B cell (primary cell): ENCODE measurements around the gene SEPTIN11. TPM values are rescaled to one million over a fixed set of nuclear protein-coding genes. Genes with fewer than 3 reads are reported as not detected.
A peak's percentile ranks its signal among the peaks of the same experiment; 100 is the strongest.

Source experiments
- ATAC-seq: fragments of 200-7000 bp; cut with Tn5 transposase; one replicate; pipeline ENCODE4 v1.10.0; 2021; ENCODE audit warnings: low read depth, mild to moderate bottlenecking, moderate number of reproducible peaks, moderate library complexity
- CTCF ChIA-PET: fragments of 350-600 bp; sonication (Branson Sonifier 250); formaldehyde crosslinking; loops from one replicate; lab custom pipeline; 2021; ENCODE audit warnings: antibody characterized with exemption, inconsistent platforms; lab: Charles Lee
- POLR2A ChIA-PET: fragments of 350-600 bp; sonication (Branson Sonifier 250); formaldehyde crosslinking; loops from one replicate; lab custom pipeline; 2021; ENCODE audit warnings: antibody characterized with exemption; lab: Charles Lee
- DNase-seq: peaks from one replicate; pipeline ENCODE4 v3.0.0; 2013
- H2AFZ ChIP-seq: 2 replicates; pipeline ENCODE4 v1.6.1; 2012; ENCODE audit warnings: mild to moderate bottlenecking, low read depth, low read length; ENCODE audit not compliant: insufficient read depth, poor library complexity, severe bottlenecking
- H3K27ac ChIP-seq, 2 donors: 1 replicate in 1 of 2; 2 replicates in 1 of 2; pipeline ENCODE4 v1.5.1; 2012 to 2013; ENCODE audit warnings: low read length in 2 of 2, mild to moderate bottlenecking in 2 of 2, moderate library complexity in 1 of 2
- H3K27me3 ChIP-seq, 4 experiments: fragments of 200-600 bp in 1 of 4; sonication (generic) in 1 of 4; replicated peaks in 1 of 4; 1 replicate in 2 of 4; 2 replicates in 2 of 4; pipeline versions ENCODE4 v1.6.1 to v1.7.0; 2013 to 2016; ENCODE audit warnings: low read length in 3 of 4, mild to moderate bottlenecking in 2 of 4, mixed read lengths in 1 of 4, moderate library complexity in 1 of 4; ENCODE audit not compliant: insufficient read depth in 4 of 4, control insufficient read depth in 3 of 4; ENCODE audit errors: control extremely low read depth in 1 of 4
- H3K36me3 ChIP-seq, 2 experiments: replicated peaks in 1 of 2; 1 replicate in 1 of 2; 2 replicates in 1 of 2; pipeline versions ENCODE4 v1.6.1 to v1.7.1; 2013; ENCODE audit warnings: low read length in 1 of 2; ENCODE audit not compliant: insufficient read depth in 2 of 2, control insufficient read depth in 1 of 2; ENCODE audit errors: control extremely low read depth in 1 of 2, extremely low read depth in 1 of 2
- H3K4me1 ChIP-seq, 2 donors: fragments of 200-600 bp in 1 of 2; sonication (generic) in 1 of 2; 1 replicate in 1 of 2; 2 replicates in 1 of 2; pipeline versions ENCODE4 v1.5.1 to v1.6.1; 2013 to 2017; ENCODE audit warnings: low read length in 2 of 2; ENCODE audit not compliant: control insufficient read depth in 2 of 2, insufficient read depth in 2 of 2
- H3K4me2 ChIP-seq: replicated peaks from 2 replicates; pipeline ENCODE3; 2012; ENCODE audit warnings: mild to moderate bottlenecking, low read depth, low read length; ENCODE audit not compliant: poor library complexity, severe bottlenecking
- H3K4me3 ChIP-seq, 5 experiments: fragments of 200-600 bp in 1 of 5; sonication (generic) in 1 of 5; 1 replicate in 3 of 5; 2 replicates in 2 of 5; pipeline versions ENCODE4 v1.5.1 to v1.7.0; 2011 to 2016; ENCODE audit warnings: low read length in 4 of 5, mild to moderate bottlenecking in 4 of 5, low read depth in 2 of 5, control low read depth in 1 of 5, moderate library complexity in 1 of 5; ENCODE audit not compliant: insufficient read depth in 1 of 5; ENCODE audit errors: control extremely low read depth in 1 of 5, extremely low read depth in 1 of 5
- H3K79me2 ChIP-seq: fragments of 200-600 bp; sonication (generic); one replicate; pipeline ENCODE4 v1.6.0; 2016; ENCODE audit warnings: low read length; ENCODE audit not compliant: control insufficient read depth, insufficient read depth
- H3K9ac ChIP-seq: fragments of 200-600 bp; sonication (generic); 2 replicates; pipeline ENCODE4 v1.6.1; 2017; ENCODE audit warnings: mild to moderate bottlenecking, low read length, moderate library complexity
- H3K9me3 ChIP-seq, 3 donors: one replicate each; pipeline versions ENCODE4 v1.6.1 to v1.7.1; 2013; ENCODE audit warnings: low read length in 2 of 3; ENCODE audit not compliant: control insufficient read depth in 2 of 3, insufficient read depth in 1 of 3; ENCODE audit errors: control extremely low read depth in 1 of 3
- H4K20me1 ChIP-seq: 2 replicates; pipeline ENCODE4 v1.6.0; 2012; ENCODE audit warnings: mild to moderate bottlenecking, low read length; ENCODE audit not compliant: insufficient read depth, control insufficient read depth, poor library complexity, severe bottlenecking
- H3K27ac Mint-ChIP-seq: one replicate; pipeline ENCODE4 v1.8.0; 2021; ENCODE audit warnings: mixed read lengths
- H3K27me3 Mint-ChIP-seq: one replicate; pipeline ENCODE4 v1.8.0; 2021; ENCODE audit warnings: mixed read lengths
- H3K4me1 Mint-ChIP-seq: one replicate; pipeline ENCODE4 v1.8.0; 2021; ENCODE audit warnings: mixed read lengths
- H3K4me3 Mint-ChIP-seq: one replicate; pipeline ENCODE4 v1.8.0; 2021; ENCODE audit warnings: mixed read lengths
- H3K9me3 Mint-ChIP-seq: one replicate; pipeline ENCODE4 v1.8.0; 2022; ENCODE audit warnings: mixed read lengths; ENCODE audit not compliant: insufficient read depth
- CTCF ChIP-seq: fragments of 200-600 bp; IDR thresholded peaks from one replicate; pipeline ENCODE4 v1.8.0; 2022; ENCODE audit warnings: antibody characterized with exemption, mild to moderate bottlenecking
- EZH2 ChIP-seq: IDR thresholded peaks from 2 replicates; pipeline ENCODE4 v1.6.1; 2012; ENCODE audit warnings: borderline replicate concordance, low read depth, mild to moderate bottlenecking, moderate library complexity, low read length; ENCODE audit not compliant: insufficient read depth, poor library complexity, severe bottlenecking
- WGBS: methylation state at CpG from one replicate; pipeline ENCODE4 v1.1.5; 2013; ENCODE audit warnings: missing lambda C conversion rate; ENCODE audit not compliant: insufficient coverage; 5-methylcytosine and 5-hydroxymethylcytosine counted together
- intact Hi-C: fragments of 100-400 bp; cut with micrococcal nuclease; formaldehyde crosslinking; loops from one replicate; pipeline ENCODE4 v1.10.0; 2022
- polyA plus RNA-seq: library from polyadenylated mRNA; depleted of rRNA; stranded (reverse); fragments of >200 nt; gene quantifications from 2 replicates; pipeline ENCODE4 v1.2.3, GENCODE V29; 2012
- total RNA-seq, 2 donors: library from RNA; stranded (reverse); fragments of 120-200 nt in 1 of 2; gene quantifications; 1 replicate in 1 of 2; 2 replicates in 1 of 2; pipeline versions ENCODE4 v1.2.3 to v1.2.4, GENCODE V29; 2013 to 2022

SEPTIN11 gene
- total and polyA plus RNA-seq, 2 donors (not counting 1 experiment from before 2014, with no cell fraction given) = 3.5 to 22.7 TPM

GRCh38 chr4:76950956-76951671 lies 1.6 kb downstream of the SEPTIN11 start:
- ATAC-seq (no peak), DNase-seq (peak; percentile 51)
- Histone ChIP-seq H3K27me3 (no peaks in the 10 kb centered on the region), H2AFZ (peak overlapping the region; percentile 83), H3K9ac (peak overlapping the region; percentile 85), H3K79me2 (peaks cover 20% of the 10 kb centered on the region), H3K36me3 (no peaks in the 10 kb centered on the region), H3K4me3 (peak overlapping the region; percentile 37 to 87 (median 73)), H3K4me1 (peaks cover 10 to 16% of the 10 kb centered on the region in 2 donors), H4K20me1 (no peaks in the 10 kb centered on the region), H3K4me2 (peak overlapping the region; percentile 96), H3K9me3 (peaks cover 0 to 8% (median 0%) of the 10 kb centered on the region in 3 donors), H3K27ac (no peak overlapping the region)
- ChIA-PET POLR2A (no interaction called here), CTCF (interaction anchor here (2.4 kb wide), 1 partner anchor 93 kb away, joined by 7 read pairs; no protein-coding TSS in a partner anchor)
- TF ChIP-seq EZH2 = no peak
- no peak for TF ChIP-seq CTCF
- peak overlapping the region; percentile 70 for H3K27ac Mint-ChIP-seq
- H3K9me3 Mint-ChIP-seq = no peaks in the 10 kb centered on the region
- 0% methylated on average over 16 of the region's 23 CpGs for WGBS
- peak overlapping the region; percentile 93 for H3K4me3 Mint-ChIP-seq
- intact Hi-C loops = loop anchor here (10.0 kb wide), 1 partner anchor 94 kb away; no protein-coding TSS in a partner anchor
- H3K27me3 Mint-ChIP-seq = no peaks in the 10 kb centered on the region
- peaks cover 16% of the 10 kb centered on the region for H3K4me1 Mint-ChIP-seq

GRCh38 chr4:76951672-76952010 lies 2.1 kb downstream of the SEPTIN11 start:
- DNase-seq (no peak), ATAC-seq (no peak)
- TF ChIP-seq EZH2 (no peak), CTCF (no peak)
- Histone ChIP-seq H3K79me2 (peaks cover 20% of the 10 kb centered on the region), H3K9me3 (peaks cover 0 to 8% (median 0%) of the 10 kb centered on the region in 3 donors), H2AFZ (no peak overlapping the region), H3K4me3 (no peak overlapping the region), H3K4me2 (peak overlapping the region; percentile 96), H3K27ac (no peak overlapping the region), H3K27me3 (no peaks in the 10 kb centered on the region), H3K4me1 (peaks cover 10 to 16% of the 10 kb centered on the region in 2 donors), H3K36me3 (no peaks in the 10 kb centered on the region), H4K20me1 (no peaks in the 10 kb centered on the region), H3K9ac (no peak overlapping the region)
- POLR2A ChIA-PET = no interaction called here
- intact Hi-C loops = loop anchor here (10.0 kb wide), 1 partner anchor 93 kb away; no protein-coding TSS in a partner anchor
- CTCF ChIA-PET = interaction anchor here (2.4 kb wide), 1 partner anchor 93 kb away, joined by 7 read pairs; no protein-coding TSS in a partner anchor
- WGBS = no CpG with 5 or more reads among the region's 5 CpGs
- H3K4me1 Mint-ChIP-seq = peaks cover 16% of the 10 kb centered on the region
- no peak overlapping the region for H3K27ac Mint-ChIP-seq
- H3K4me3 Mint-ChIP-seq = peak overlapping the region; percentile 93
- H3K27me3 Mint-ChIP-seq = no peaks in the 10 kb centered on the region
- no peaks in the 10 kb centered on the region for H3K9me3 Mint-ChIP-seq
